ENCODE measurements around the gene SULT6B1. TPM values are rescaled to one million over a fixed set of nuclear protein-coding genes. Genes with fewer than 3 reads are reported as not detected.

SULT6B1 gene
- total RNA-seq, 1 experiment from 2014 or later = not detected

- Histone ChIP-seq H2AFZ (no peak overlapping the region), H3K9me2 (ENCODE audit: insufficient read depth) (no peaks in the 10 kb centered on the region), H3K4me2 (no peak overlapping the region), H3K27me3 (ENCODE audit: insufficient read depth, low read depth) (no peaks in the 10 kb centered on the region), H3K4me1 (replicated peaks; ENCODE audit: insufficient read depth) (peaks cover 24% of the 10 kb centered on the region), H3K79me2 (ENCODE audit: low read depth) (peaks cover 10% of the 10 kb centered on the region), H3K9me3 (ENCODE audit: insufficient read depth, low read depth) (no peaks in the 10 kb centered on the region; the same call in 1 of the 2 replicates), H3K4me3 (no peak overlapping the region), H3K27ac (no peak overlapping the region), H4K20me1 (ENCODE audit: insufficient read depth) (no peaks in the 10 kb centered on the region), H3F3A (ENCODE audit: insufficient read depth, low read depth) (peaks cover 14% of the 10 kb centered on the region), H3K36me3 (ENCODE audit: low read depth) (no peaks in the 10 kb centered on the region)
- TF ChIP-seq CTCF (conservative IDR thresholded peaks at IDR 0.05) (no peak), EZH2 (IDR thresholded peaks at IDR 0.05; ENCODE audit: low read depth) (no peak)
- CTCF ChIA-PET = no interaction called here
- no TSS peak for BruUV-seq (replicated peaks)
- POLR2A ChIA-PET (ENCODE audit: unreplicated experiment) = no interaction called here
- intact Hi-C loops (cut with micrococcal nuclease; ENCODE audit: unreplicated experiment) = no loop called here
- DNase-seq = no peak
These were observed 4.1 kb upstream of the SULT6B1 start for GRCh38 chr2:37192551-37192950.

- Histone ChIP-seq H4K20me1 (ENCODE audit: insufficient read depth) (no peaks in the 10 kb centered on the region), H3F3A (ENCODE audit: insufficient read depth, low read depth) (peaks cover 14% of the 10 kb centered on the region), H3K4me3 (no peak overlapping the region), H3K9me3 (ENCODE audit: insufficient read depth, low read depth) (no peaks in the 10 kb centered on the region; the same call in 1 of the 2 replicates), H3K4me2 (no peak overlapping the region), H3K79me2 (ENCODE audit: low read depth) (peaks cover 2% of the 10 kb centered on the region), H2AFZ (no peak overlapping the region), H3K36me3 (ENCODE audit: low read depth) (no peaks in the 10 kb centered on the region), H3K4me1 (replicated peaks; ENCODE audit: insufficient read depth) (peaks cover 19% of the 10 kb centered on the region), H3K27me3 (ENCODE audit: insufficient read depth, low read depth) (no peaks in the 10 kb centered on the region), H3K9me2 (ENCODE audit: insufficient read depth) (no peaks in the 10 kb centered on the region), H3K27ac (no peak overlapping the region)
- intact Hi-C loops (cut with micrococcal nuclease; ENCODE audit: unreplicated experiment) = no loop called here
- ChIA-PET POLR2A (ENCODE audit: unreplicated experiment) (no interaction called here), CTCF (no interaction called here)
- TF ChIP-seq EZH2 (IDR thresholded peaks at IDR 0.05; ENCODE audit: low read depth) = no peak
- no peak for TF ChIP-seq CTCF (conservative IDR thresholded peaks at IDR 0.05)
- no TSS peak for BruUV-seq (replicated peaks)
- no peak for DNase-seq
These were observed 3.3 kb upstream of the SULT6B1 start for GRCh38 chr2:37191747-37192146.

DNA sequence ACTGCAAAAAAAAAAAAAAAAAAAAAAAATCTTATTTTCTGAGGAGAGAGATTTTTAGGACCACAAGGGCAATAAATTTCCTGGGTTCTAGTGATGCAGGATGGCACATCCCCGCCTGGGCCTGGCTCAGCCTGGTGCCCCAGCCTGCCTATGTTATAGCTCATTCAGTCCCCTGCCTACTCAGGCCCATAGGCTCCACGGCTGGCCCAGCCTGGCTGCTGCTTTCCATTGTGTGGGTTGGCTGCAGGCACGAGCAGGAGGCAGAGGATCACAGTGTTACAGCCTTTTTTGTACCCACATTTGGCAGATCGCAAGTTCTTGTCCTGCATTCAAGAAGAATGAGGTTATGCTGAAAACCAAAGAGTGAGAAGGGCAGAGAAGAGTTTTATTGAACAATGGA is 2.8 kb upstream of the SULT6B1 start:
- Histone ChIP-seq H3K27ac (no peak overlapping the region), H3K79me2 (ENCODE audit: low read depth) (no peaks in the 10 kb centered on the region), H3K9me2 (ENCODE audit: insufficient read depth) (no peaks in the 10 kb centered on the region), H3K27me3 (ENCODE audit: insufficient read depth, low read depth) (no peaks in the 10 kb centered on the region), H3F3A (ENCODE audit: insufficient read depth, low read depth) (peaks cover 14% of the 10 kb centered on the region), H3K4me2 (no peak overlapping the region), H4K20me1 (ENCODE audit: insufficient read depth) (no peaks in the 10 kb centered on the region), H3K4me1 (replicated peaks; ENCODE audit: insufficient read depth) (peaks cover 19% of the 10 kb centered on the region), H2AFZ (no peak overlapping the region), H3K9me3 (ENCODE audit: insufficient read depth, low read depth) (no peaks in the 10 kb centered on the region; the same call in 1 of the 2 replicates), H3K4me3 (no peak overlapping the region), H3K36me3 (ENCODE audit: low read depth) (no peaks in the 10 kb centered on the region)
- intact Hi-C loops (cut with micrococcal nuclease; ENCODE audit: unreplicated experiment) = no loop called here
- ChIA-PET CTCF (no interaction called here), POLR2A (ENCODE audit: unreplicated experiment) (no interaction called here)
- TF ChIP-seq CTCF (conservative IDR thresholded peaks at IDR 0.05) = no peak
- TF ChIP-seq EZH2 (IDR thresholded peaks at IDR 0.05; ENCODE audit: low read depth) = no peak
- BruUV-seq (replicated peaks) = no TSS peak
- no peak for DNase-seq

Measured in PC-9 (cell line).